ENCODE results near the gene ELOF1. TPM values are rescaled to one million over a fixed set of nuclear protein-coding genes. Genes with fewer than 3 reads are reported as not detected.

ELOF1 gene
- total RNA-seq, 1 experiment from 2014 or later, result 72.1 TPM

DNA sequence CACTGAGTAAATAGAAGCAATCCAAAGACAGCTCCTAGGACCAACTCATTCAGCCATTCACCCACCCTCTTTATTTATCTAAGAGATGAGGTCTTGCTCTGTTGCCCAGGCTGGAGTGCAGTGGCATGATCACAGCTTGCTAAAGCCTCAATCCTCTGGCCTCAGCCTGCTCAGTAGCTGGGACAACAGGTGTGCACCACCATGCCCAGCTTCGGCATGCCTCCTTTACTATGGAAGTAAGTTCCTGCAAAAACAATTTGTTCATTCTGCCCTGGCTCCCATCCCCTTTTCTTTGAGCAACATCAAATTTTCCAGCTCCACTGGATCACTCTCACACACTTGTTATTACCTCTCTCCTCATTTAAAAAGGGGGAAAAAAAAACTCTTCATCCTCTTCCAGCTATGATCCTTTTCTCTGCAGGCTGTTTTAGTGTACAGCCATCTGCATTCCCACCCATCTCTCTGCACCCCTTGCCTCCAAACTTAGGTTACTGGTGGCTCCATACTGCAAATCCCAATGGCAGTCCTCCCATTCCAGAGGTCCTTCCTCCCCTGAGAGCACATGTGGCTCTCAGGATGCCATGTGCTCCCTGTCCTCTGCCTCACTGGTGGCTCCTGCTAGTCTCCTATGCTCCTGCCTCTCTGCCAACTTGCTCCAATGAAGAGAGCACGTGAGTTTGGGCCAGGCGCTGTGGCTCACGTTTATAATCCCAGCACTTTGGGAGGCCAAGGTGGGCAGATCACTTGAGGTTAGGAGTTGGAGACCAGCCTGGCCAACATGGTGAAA, 2.2 kb downstream of the ELOF1 start:
- Mint-ChIP-seq H3K36me3 (ENCODE audit: insufficient read depth, unreplicated experiment) (peaks cover 24% of the 10 kb centered on the region), H3K4me3 (ENCODE audit: unreplicated experiment) (peak overlapping the region; percentile 94), H3K27ac (ENCODE audit: low read depth, unreplicated experiment) (no peak overlapping the region), H3K9me3 (ENCODE audit: unreplicated experiment) (no peaks in the 10 kb centered on the region), H3K4me1 (ENCODE audit: insufficient read depth, unreplicated experiment) (peaks cover 20% of the 10 kb centered on the region), H3K27me3 (ENCODE audit: insufficient read depth, unreplicated experiment) (no peaks in the 10 kb centered on the region)
- POLR2A ChIA-PET, result no interaction called here
- no peak for DNase-seq (ENCODE audit: unreplicated experiment)
- no TSS peak for BruUV-seq (replicated peaks)
- TF ChIP-seq, protein P1, sequence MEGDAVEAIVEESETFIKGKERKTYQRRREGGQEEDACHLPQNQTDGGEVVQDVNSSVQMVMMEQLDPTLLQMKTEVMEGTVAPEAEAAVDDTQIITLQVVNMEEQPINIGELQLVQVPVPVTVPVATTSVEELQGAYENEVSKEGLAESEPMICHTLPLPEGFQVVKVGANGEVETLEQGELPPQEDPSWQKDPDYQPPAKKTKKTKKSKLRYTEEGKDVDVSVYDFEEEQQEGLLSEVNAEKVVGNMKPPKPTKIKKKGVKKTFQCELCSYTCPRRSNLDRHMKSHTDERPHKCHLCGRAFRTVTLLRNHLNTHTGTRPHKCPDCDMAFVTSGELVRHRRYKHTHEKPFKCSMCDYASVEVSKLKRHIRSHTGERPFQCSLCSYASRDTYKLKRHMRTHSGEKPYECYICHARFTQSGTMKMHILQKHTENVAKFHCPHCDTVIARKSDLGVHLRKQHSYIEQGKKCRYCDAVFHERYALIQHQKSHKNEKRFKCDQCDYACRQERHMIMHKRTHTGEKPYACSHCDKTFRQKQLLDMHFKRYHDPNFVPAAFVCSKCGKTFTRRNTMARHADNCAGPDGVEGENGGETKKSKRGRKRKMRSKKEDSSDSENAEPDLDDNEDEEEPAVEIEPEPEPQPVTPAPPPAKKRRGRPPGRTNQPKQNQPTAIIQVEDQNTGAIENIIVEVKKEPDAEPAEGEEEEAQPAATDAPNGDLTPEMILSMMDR (IDR thresholded peaks at IDR 0.05; ENCODE audit: unreplicated experiment), result no peak
- CTCF ChIA-PET, result interaction anchor here (0.6 to 3.7 kb wide), 3 partner anchors 15 to 32 kb away, joined by 3 to 12 read pairs (median 4); no protein-coding TSS in a partner anchor
- intact Hi-C loops (cut with micrococcal nuclease), result no loop called here

DNA sequence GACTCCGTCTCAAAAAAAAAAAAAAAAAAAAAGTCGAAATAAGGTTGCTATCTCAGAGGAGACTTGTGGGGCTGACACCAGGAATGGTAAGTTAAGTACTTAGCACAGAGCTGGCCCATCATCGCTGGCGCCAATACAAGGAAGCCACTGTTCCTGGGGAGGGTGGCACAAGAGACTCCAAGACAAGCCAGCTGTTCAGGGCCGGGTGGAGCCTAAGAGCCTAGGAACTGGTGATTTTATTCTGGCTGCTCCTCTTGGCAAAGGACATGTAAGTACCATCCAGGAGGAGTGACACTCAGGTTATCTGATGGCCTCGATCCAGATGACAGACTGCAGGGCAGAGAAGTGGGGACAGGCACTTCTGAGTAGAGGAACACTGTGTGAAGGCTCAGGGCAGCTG, 3.8 kb downstream of the ELOF1 start:
- H3K9me3 Mint-ChIP-seq (ENCODE audit: unreplicated experiment), result no peaks in the 10 kb centered on the region
- no peak overlapping the region for H3K4me3 Mint-ChIP-seq (ENCODE audit: unreplicated experiment)
- peaks cover 16% of the 10 kb centered on the region for H3K4me1 Mint-ChIP-seq (ENCODE audit: insufficient read depth, unreplicated experiment)
- TF ChIP-seq, protein P1 (IDR thresholded peaks at IDR 0.05; ENCODE audit: unreplicated experiment), result no peak
- peaks cover 24% of the 10 kb centered on the region for H3K36me3 Mint-ChIP-seq (ENCODE audit: insufficient read depth, unreplicated experiment)
- CTCF ChIA-PET, result interaction anchor here (1.7 kb wide), 1 partner anchor 19 kb away, joined by 6 read pairs; no protein-coding TSS in a partner anchor
- intact Hi-C loops (cut with micrococcal nuclease), result no loop called here
- no TSS peak for BruUV-seq (replicated peaks)
- no peak overlapping the region for H3K27ac Mint-ChIP-seq (ENCODE audit: low read depth, unreplicated experiment)
- DNase-seq (ENCODE audit: unreplicated experiment), result no peak
- POLR2A ChIA-PET, result no interaction called here
- no peaks in the 10 kb centered on the region for H3K27me3 Mint-ChIP-seq (ENCODE audit: insufficient read depth, unreplicated experiment)

DNA sequence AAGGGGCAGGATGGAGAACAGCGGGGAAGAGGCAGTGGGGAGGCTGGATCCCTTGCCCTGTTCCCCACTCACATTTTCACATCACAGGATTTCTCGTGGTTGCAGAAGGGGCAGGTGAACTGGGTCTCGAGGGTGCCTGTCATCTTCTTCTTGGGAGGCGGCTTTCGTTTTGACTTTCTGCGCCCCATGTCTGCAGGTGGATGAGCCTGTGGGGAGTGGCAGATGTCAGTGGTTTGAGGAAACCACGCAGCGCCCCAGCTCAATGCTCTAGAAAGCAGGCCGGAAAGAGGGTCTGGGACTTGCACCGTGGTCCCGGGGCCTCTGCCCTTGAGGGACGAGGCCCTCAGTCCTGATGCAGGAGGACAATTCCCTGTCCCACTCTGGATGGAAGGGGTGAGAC, 4.9 kb downstream of the ELOF1 start:
- Mint-ChIP-seq H3K27ac (ENCODE audit: low read depth, unreplicated experiment) (no peak overlapping the region), H3K4me1 (ENCODE audit: insufficient read depth, unreplicated experiment) (peaks cover 14% of the 10 kb centered on the region), H3K36me3 (ENCODE audit: insufficient read depth, unreplicated experiment) (peaks cover 24% of the 10 kb centered on the region), H3K9me3 (ENCODE audit: unreplicated experiment) (no peaks in the 10 kb centered on the region), H3K27me3 (ENCODE audit: insufficient read depth, unreplicated experiment) (no peaks in the 10 kb centered on the region), H3K4me3 (ENCODE audit: unreplicated experiment) (no peak overlapping the region)
- ChIA-PET CTCF (interaction anchor here (0.7 to 1.7 kb wide), 2 partner anchors 18 to 140 kb away, joined by 3 to 6 read pairs; no protein-coding TSS in a partner anchor), POLR2A (no interaction called here)
- no peak for DNase-seq (ENCODE audit: unreplicated experiment)
- intact Hi-C loops (cut with micrococcal nuclease), result no loop called here
- TF ChIP-seq, protein P1 (IDR thresholded peaks at IDR 0.05; ENCODE audit: unreplicated experiment), result no peak
- BruUV-seq (replicated peaks), result no TSS peak

DNA sequence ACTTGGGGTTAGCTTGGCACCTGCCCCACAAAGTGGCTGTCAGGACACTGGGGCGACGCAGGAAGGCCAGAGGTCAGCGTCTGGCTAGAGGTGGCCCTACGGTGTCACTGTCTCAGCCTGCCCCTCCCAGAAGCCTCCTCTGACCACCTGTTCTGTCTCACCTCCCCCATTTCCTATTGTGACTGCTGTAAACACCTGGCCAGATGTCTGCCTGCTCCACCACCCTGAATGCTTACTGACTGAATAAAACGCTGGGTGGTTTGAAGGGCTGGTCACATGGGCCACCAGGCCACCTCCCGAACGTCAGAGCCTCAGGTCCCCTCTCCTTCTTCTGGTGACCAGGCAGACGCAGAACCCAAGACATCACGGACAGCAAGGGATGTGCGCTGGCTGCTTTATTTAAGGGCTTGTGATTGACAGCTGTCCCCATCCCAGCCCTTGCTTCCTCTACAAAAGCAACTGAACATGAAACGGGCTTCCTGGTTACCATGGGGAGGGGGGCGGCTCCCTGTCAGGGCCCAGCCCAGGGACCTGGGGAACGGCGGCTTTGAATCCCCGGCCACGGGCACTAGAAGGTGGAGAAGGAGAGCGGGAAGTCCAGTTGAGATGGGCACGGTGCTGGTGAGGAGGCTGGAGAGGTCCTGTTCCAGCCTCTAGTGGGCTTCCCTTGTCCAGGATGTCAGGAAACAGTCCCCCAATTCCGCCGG, 6.2 kb downstream of the ELOF1 start:
- no TSS peak for BruUV-seq (replicated peaks)
- CTCF ChIA-PET, result interaction anchor here (0.5 kb wide), 1 partner anchor 348 kb away, joined by 3 read pairs; no protein-coding TSS in a partner anchor
- H3K36me3 Mint-ChIP-seq (ENCODE audit: insufficient read depth, unreplicated experiment), result peaks cover 24% of the 10 kb centered on the region

More for the DNA sequence above, 6.2 kb downstream of the ELOF1 start:
- POLR2A ChIA-PET, result no interaction called here
- no peaks in the 10 kb centered on the region for H3K9me3 Mint-ChIP-seq (ENCODE audit: unreplicated experiment)
- intact Hi-C loops (cut with micrococcal nuclease), result no loop called here
- TF ChIP-seq, protein P1 (IDR thresholded peaks at IDR 0.05; ENCODE audit: unreplicated experiment), result no peak
- no peaks in the 10 kb centered on the region for H3K27me3 Mint-ChIP-seq (ENCODE audit: insufficient read depth, unreplicated experiment)
- no peak overlapping the region for H3K4me3 Mint-ChIP-seq (ENCODE audit: unreplicated experiment)
- H3K4me1 Mint-ChIP-seq (ENCODE audit: insufficient read depth, unreplicated experiment), result peaks cover 9% of the 10 kb centered on the region
- no peak for DNase-seq (ENCODE audit: unreplicated experiment)
- no peak overlapping the region for H3K27ac Mint-ChIP-seq (ENCODE audit: low read depth, unreplicated experiment)

Data from MCF 10A (cell line).